PFSK-1 (cell line): ENCODE data around the gene GABRA6.

Source experiments
- FOXP2 ChIP-seq: optimal IDR thresholded peaks from 2 replicates; pipeline ENCODE3; 2011; ENCODE audit warnings: borderline replicate concordance, control low read depth, inconsistent platforms; ENCODE audit not compliant: insufficient read depth; ENCODE audit errors: extremely low read length, extremely low read depth
- POLR2AphosphoS5 ChIP-seq: IDR thresholded peaks from 2 replicates; pipeline ENCODE4 v1.6.1; 2012; ENCODE audit warnings: low read depth, mild to moderate bottlenecking, control low read depth, low read length, moderate library complexity
- SIN3A ChIP-seq: IDR thresholded peaks from 2 replicates; pipeline ENCODE4 v1.6.1; 2012; ENCODE audit warnings: mild to moderate bottlenecking, low read length, moderate library complexity, borderline replicate concordance; ENCODE audit not compliant: insufficient read depth
- TAF1 ChIP-seq: IDR thresholded peaks from 2 replicates; pipeline ENCODE4 v1.6.1; 2012; ENCODE audit warnings: low read length, control low read depth, borderline replicate concordance; ENCODE audit not compliant: insufficient read depth
- TF ChIP-seq, protein P1 (sequence below), 2 experiments: IDR thresholded peaks; 2 replicates each; pipeline versions ENCODE4 v1.6.1 to v1.8.0; 2011 to 2012; ENCODE audit warnings: low read depth in 2 of 2, low read length in 2 of 2, control low read depth in 1 of 2, inconsistent platforms in 1 of 2, mild to moderate bottlenecking in 1 of 2, moderate library complexity in 1 of 2; ENCODE audit not compliant: insufficient read depth in 1 of 2

GABRA6 gene

DNA sequence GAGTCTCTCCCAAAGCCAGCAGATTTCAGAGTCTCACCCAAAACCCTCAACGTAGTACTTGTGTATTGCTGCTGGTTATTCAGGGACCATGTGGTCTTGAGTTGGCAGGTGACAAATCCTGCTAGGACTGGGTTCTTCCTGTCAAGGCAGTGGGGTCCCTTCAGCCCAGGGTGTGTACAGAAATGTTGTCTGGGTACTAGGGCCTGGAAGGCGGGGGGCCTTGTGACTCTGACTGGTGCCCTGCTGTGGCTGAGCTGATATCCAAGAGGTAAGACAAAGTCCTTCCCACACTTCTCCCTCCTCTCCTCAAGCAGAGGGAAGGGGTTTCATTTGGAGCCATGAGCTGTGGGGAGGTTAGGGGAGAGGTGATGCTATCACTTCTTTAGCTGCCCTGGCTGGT lies 58.8 kb downstream of the GABRA6 start:
- TF ChIP-seq SIN3A = no peak
- TF ChIP-seq, protein P1, sequence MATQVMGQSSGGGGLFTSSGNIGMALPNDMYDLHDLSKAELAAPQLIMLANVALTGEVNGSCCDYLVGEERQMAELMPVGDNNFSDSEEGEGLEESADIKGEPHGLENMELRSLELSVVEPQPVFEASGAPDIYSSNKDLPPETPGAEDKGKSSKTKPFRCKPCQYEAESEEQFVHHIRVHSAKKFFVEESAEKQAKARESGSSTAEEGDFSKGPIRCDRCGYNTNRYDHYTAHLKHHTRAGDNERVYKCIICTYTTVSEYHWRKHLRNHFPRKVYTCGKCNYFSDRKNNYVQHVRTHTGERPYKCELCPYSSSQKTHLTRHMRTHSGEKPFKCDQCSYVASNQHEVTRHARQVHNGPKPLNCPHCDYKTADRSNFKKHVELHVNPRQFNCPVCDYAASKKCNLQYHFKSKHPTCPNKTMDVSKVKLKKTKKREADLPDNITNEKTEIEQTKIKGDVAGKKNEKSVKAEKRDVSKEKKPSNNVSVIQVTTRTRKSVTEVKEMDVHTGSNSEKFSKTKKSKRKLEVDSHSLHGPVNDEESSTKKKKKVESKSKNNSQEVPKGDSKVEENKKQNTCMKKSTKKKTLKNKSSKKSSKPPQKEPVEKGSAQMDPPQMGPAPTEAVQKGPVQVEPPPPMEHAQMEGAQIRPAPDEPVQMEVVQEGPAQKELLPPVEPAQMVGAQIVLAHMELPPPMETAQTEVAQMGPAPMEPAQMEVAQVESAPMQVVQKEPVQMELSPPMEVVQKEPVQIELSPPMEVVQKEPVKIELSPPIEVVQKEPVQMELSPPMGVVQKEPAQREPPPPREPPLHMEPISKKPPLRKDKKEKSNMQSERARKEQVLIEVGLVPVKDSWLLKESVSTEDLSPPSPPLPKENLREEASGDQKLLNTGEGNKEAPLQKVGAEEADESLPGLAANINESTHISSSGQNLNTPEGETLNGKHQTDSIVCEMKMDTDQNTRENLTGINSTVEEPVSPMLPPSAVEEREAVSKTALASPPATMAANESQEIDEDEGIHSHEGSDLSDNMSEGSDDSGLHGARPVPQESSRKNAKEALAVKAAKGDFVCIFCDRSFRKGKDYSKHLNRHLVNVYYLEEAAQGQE (IDR thresholded peaks at IDR 0.05; ENCODE audit: insufficient read depth in 1 of 2, low read depth in 2 of 2, low read length in 2 of 2) = no peak
- no peak for TF ChIP-seq TAF1
- no peak for TF ChIP-seq FOXP2
- TF ChIP-seq POLR2AphosphoS5 = no peak

DNA sequence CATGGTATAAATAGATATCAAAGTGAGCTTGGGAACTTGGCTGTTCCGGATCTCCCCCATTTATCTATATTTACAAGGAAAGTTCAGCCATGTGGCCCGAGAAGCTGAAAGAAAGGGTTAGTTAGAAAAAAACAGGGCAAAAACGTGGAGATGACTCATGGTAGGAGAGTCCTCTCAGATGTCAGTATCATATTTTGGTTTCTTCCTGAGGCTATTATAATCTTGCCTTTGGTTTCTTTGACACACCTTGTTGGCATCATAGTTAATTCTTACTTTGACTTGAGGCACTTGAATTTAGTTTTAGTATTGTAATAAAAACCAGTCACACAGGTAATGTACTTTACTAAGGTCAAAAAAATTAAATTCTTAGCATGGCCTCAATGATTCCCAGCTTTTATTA lies 59.9 kb downstream of the GABRA6 start:
- TF ChIP-seq FOXP2 (no peak), SIN3A (no peak)

- TF ChIP-seq, protein P1 (IDR thresholded peaks at IDR 0.05; ENCODE audit: insufficient read depth in 1 of 2, low read depth in 2 of 2, low read length in 2 of 2) = no peak
- TF ChIP-seq POLR2AphosphoS5 = no peak
- TF ChIP-seq TAF1 = no peak
These were observed 65.7 kb downstream of the GABRA6 start for GRCh38 chr5:161751265-161751664.
